GM12892 (cell line): ENCODE data around the gene PCNX2.

ENCODE experiments used
- POLR2A ChIP-seq: IDR thresholded peaks from 2 replicates; pipeline ENCODE4 v1.6.1; 2011; ENCODE audit warnings: low read depth, low read length, control low read depth
- POLR2AphosphoS5 ChIP-seq: IDR thresholded peaks from 2 replicates; pipeline ENCODE4 v1.6.1; 2011; ENCODE audit warnings: low read depth, low read length, control low read depth
- TAF1 ChIP-seq: IDR thresholded peaks from 2 replicates; pipeline ENCODE4 v1.6.1; 2011; ENCODE audit warnings: low read depth, mild to moderate bottlenecking, control low read depth, low read length, borderline replicate concordance

- TF ChIP-seq POLR2A, result no peak
- TF ChIP-seq TAF1, result no peak
- no peak for TF ChIP-seq POLR2AphosphoS5
Observed at GRCh38 chr1:233121947-233122559, 173.5 kb downstream of the PCNX2 start.
